GM21723 (cell line): ENCODE measurements around the gene LGMN.

Source experiments
- ATAC-seq: cut with Tn5 transposase; IDR thresholded peaks from one replicate; pipeline ENCODE4 v1.9.1; 2021; ENCODE audit warnings: mild to moderate bottlenecking, moderate library complexity; ENCODE audit not compliant: unreplicated experiment

The LGMN gene

DNA sequence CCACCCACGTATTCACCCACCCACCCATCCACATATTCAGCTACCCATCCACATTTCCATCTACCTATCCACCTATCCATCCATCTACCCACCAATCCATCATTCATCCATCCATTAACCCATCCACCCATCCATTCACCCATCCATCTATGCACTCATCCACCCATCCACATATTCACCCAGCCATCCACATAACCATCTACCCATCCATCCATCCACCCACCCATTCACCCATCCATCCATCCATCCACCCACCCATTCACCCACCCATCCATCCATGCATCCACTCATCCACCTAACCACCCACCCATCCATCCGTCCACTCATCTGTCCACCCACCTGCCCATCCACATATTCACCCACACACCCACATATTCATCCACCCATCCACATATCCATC, 70.5 kb downstream of the LGMN start:
- ATAC-seq = no peak

GRCh38 chr14:92677087-92677668, 71.2 kb downstream of the LGMN start:
- peak; percentile 76 for ATAC-seq

DNA sequence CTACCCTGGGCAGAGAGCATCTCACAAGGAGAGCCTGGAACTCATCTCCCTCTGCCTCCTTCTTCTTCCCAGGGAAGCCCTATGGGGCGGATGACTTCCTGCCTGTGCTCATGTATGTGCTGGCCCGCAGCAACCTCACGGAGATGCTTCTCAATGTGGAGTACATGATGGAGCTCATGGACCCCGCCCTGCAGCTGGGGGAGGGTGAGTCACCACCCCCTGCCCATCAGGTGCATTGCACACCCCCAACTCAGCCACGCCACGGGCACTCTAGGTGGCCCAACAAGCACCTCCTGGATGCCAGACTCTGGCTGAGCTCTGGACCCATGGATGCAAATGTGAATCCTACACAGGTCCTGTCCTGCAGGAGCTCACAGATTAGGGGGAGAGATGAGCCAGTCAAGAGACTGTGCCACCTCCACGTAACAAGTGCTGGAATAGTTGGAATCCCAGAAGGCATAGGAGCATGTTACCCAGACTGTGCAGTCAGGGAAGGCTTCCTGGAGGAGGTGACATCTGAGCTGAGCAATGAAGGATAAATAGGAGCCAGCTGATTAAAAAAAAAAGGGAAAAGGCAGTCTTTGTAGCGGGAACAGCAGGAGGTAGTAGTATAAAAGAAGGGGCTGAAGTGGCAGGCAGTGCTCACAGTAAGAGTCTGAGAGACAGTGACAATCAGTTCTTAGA, 71.9 kb downstream of the LGMN start:
- ATAC-seq = no peak

GRCh38 chr14:92675976-92676375, 72.5 kb downstream of the LGMN start:
- ATAC-seq = no peak

GRCh38 chr14:92675421-92675820, 73.0 kb downstream of the LGMN start:
- no peak for ATAC-seq

GRCh38 chr14:92673601-92674150, 74.8 kb downstream of the LGMN start:
- no peak for ATAC-seq

DNA sequence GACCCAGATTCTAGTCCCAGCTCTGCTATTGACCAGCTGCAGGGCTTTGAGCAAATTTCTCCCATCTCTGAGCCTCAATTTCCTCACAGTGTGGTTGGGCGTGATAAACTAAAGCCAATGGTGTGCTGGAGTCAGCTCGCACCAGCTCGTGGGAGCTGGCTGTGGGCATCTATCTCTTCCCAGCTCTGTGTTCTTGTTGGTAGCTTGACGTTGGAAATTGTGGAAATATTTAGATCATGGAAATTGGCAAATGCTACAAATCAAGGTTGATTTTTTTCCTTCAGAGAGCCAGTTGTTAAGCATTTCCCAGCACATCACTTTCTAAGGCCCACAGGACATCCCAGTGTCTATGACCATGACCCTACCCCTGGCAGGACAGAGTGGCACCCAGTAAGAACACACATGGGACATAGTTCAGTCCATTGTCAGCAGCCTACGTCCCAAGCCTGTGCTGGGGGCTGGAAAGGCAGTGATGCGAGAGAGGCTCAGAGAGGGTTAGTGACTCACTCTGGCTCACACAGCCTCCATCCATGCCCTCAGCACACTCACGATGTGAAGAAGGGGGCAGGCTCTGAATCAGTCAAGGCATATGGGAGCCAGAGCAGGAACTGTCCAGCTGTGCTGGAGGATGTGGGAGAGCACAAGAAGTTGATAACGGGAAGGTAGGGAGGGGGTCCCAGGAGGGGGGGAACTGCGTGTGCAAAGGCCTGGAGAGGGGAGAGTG, 77.6 kb downstream of the LGMN start:
- ATAC-seq = no peak

DNA sequence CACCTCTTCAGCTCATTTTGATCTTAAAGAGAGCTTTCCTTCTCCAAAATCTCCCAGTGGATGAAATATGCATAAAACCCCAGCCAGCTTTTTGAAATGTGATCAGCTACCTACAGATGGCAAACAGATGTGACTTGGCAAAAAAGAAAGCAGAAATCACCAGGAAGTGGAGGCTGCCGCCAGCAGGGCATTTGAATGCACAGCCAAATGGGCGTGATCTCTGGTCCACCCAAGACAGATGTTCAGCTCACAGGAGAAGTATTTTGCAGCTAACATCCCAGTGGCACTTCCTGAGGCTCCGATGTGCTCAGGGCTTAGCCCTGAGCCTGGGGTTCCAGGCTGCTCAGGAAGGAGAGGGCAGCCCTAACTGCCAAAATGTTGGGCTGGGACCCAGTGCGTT, 78.3 kb downstream of the LGMN start:
- ATAC-seq = no peak

- ATAC-seq = no peak
Observed at GRCh38 chr14:92668276-92668973, 80.0 kb downstream of the LGMN start.

GRCh38 chr14:92666251-92666650, 82.2 kb downstream of the LGMN start:
- ATAC-seq = no peak

GRCh38 chr14:92665661-92666110, 82.7 kb downstream of the LGMN start:
- no peak for ATAC-seq

GRCh38 chr14:92663049-92663448, 85.4 kb downstream of the LGMN start:
- no peak for ATAC-seq

GRCh38 chr14:92660571-92660970, 87.9 kb downstream of the LGMN start:
- ATAC-seq = no peak

DNA sequence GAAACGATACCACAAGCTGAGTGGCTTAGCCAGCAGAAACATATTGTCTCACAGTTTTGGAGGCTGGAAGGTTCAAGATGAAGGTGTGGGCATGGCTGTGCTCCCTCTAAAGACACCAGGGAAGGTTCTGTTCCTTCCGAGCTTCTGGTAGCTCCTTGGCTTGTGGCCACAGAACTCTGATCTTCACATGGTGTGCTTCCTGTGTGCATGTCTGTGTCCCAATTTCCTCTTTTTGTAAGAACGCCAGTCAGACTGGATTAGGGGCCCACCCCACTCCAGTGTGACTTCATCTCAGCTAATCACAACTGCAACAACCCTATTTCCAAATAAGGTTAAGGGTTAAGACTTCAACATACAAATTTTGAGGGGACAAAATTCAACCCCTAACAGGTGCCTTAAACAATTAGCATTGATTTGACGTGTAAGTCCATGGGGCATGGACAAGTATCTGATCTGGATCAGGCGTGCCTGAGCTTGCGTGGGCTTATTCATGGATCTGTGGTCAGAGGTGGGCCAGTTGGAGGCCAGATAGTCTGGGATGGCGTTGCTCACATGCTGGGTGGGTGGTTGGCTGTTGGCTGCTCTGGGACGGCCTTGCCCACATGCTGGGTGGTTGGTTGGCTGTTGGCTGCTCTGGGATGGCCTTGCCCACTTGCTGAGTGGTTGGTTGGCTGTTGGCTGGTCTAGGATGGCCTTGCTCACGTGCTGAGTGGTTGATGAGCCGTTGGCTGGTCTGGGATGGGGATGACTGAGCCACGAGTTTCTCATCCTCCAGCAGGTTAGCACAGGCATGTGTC, 88.5 kb downstream of the LGMN start:
- ATAC-seq = peak; percentile 45

GRCh38 chr14:92658684-92659083, 89.7 kb downstream of the LGMN start:
- ATAC-seq = no peak

DNA sequence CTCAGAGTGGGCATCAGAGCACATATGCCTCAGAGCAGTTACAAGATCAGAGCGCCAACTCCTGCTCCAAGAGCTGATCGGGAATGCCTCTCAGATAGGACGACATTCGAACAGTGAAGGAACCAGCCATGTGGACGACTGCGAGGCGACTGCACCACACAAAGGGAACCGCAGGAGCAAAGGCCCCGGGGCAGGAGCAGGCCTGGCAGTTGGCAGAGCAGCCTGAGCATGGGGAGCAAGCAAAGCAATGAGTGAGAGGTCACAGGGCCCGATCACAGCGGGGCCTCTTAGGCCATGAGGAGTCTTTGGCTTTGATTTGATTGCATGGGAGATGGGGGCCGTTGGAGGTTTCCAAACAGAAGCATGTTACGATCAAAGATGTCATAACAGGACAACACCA, 90.3 kb downstream of the LGMN start:
- no peak for ATAC-seq

DNA sequence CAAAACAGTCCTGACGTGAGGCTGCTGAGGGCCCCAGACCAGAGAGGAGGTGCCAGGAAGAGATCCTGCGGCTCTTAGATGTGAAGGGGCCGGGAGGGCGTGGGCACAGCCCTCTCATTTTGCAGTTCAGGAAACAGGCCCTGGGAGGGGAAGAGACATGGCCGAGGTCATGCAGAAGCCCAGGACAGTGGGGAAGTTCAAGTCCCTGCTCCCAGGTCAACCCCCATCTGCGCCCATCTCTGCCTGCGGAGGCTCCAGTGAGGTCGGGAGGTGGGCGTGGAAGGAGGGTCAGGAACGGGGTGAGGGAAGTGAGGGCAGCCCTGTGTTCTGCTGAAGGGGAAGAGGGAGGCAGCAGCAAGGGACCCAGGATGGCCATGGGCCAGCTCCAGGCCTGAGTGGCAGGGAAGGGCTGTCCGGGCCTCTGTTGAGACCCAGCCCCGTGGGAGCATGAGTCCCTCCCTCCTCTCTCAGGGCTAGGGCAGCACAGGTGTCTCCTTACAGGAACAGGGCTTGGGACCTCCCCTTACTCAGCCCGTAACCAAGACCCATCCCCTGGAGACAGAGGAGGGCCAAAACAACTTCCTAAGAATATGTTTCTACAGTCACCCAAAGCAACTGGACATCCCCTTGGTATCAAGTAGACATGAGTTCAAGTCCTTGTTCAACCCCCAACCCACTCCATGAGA, 90.8 kb downstream of the LGMN start:
- no peak for ATAC-seq

- ATAC-seq = no peak
Observed at GRCh38 chr14:92656306-92657081, 91.9 kb downstream of the LGMN start.
